HG03521 (cell line): Measurements from ENCODE around the gene MOGAT3.
A peak's percentile ranks its signal among the peaks of the same experiment; 100 is the strongest.

Experiments
- ATAC-seq: cut with Tn5 transposase; IDR thresholded peaks from one replicate; pipeline ENCODE4 v1.9.1; 2021; ENCODE audit warnings: mild to moderate bottlenecking, moderate library complexity; ENCODE audit not compliant: unreplicated experiment

The MOGAT3 gene

GRCh38 chr7:101200862-101201599, at the start of gene MOGAT3:
Gene MOGAT3, minus strand, starts transcription at chr7:101201036. Its CDS starts 182 bp downstream, at chr7:101200854.
- no peak for ATAC-seq

- no peak for ATAC-seq
These were observed 49.5 kb upstream of the MOGAT3 start for GRCh38 chr7:101250324-101250723.

- ATAC-seq: no peak
These were observed 47.4 kb upstream of the MOGAT3 start for GRCh38 chr7:101248276-101248675.

- no peak for ATAC-seq
These were observed 44.4 kb upstream of the MOGAT3 start for GRCh38 chr7:101245147-101245668.

GRCh38 chr7:101244375-101245146, 43.7 kb upstream of the MOGAT3 start, which contains the start of gene FIS1:
Gene FIS1, minus strand, starts transcription at chr7:101245081. Its CDS starts 77 bp downstream, at chr7:101245004.
- peak; percentile 85 for ATAC-seq

GRCh38 chr7:101243646-101244374, 43.0 kb upstream of the MOGAT3 start:
- no peak for ATAC-seq

- no peak for ATAC-seq
These were observed 40.9 kb upstream of the MOGAT3 start for GRCh38 chr7:101241443-101242349.

- no peak for ATAC-seq
These were observed 40.2 kb upstream of the MOGAT3 start for GRCh38 chr7:101241015-101241363.

- ATAC-seq: no peak
These were observed 39.6 kb upstream of the MOGAT3 start for GRCh38 chr7:101240226-101241014.

GRCh38 chr7:101239951-101240220, 39.0 kb upstream of the MOGAT3 start:
- ATAC-seq: no peak

GRCh38 chr7:101239191-101239950, 38.5 kb upstream of the MOGAT3 start:
- no peak for ATAC-seq

- ATAC-seq: no peak
These were observed 37.7 kb upstream of the MOGAT3 start for GRCh38 chr7:101238226-101239182.

GRCh38 chr7:101237206-101238067, 36.6 kb upstream of the MOGAT3 start, which contains the start of gene CLDN15:
Gene CLDN15, minus strand, starts transcription at chr7:101237802. Its CDS starts 221 bp downstream, at chr7:101237581.
- ATAC-seq: no peak

GRCh38 chr7:101236292-101236835, 35.5 kb upstream of the MOGAT3 start:
- no peak for ATAC-seq

GRCh38 chr7:101235522-101235921, 34.7 kb upstream of the MOGAT3 start:
- no peak for ATAC-seq

- no peak for ATAC-seq
These were observed 34.2 kb upstream of the MOGAT3 start for GRCh38 chr7:101235050-101235449.
